ENCODE measurements around the gene KRT7. TPM values are rescaled to one million over a fixed set of nuclear protein-coding genes. Genes with fewer than 3 reads are reported as not detected.

The KRT7 gene
- total RNA-seq, 1 experiment from 2014 or later: 10.0 TPM

- Histone ChIP-seq H3K9me3 (ENCODE audit: control insufficient read depth, low read depth, low read length) (no peaks in the 10 kb centered on the region), H2BK12ac (ENCODE audit: insufficient read length, low read depth, low read length) (no peak overlapping the region), H3K18ac (ENCODE audit: insufficient read length, low read depth, low read length) (no peak overlapping the region), H3K4ac (ENCODE audit: low read depth, low read length) (no peak overlapping the region), H3T11ph (ENCODE audit: low read length) (no peak overlapping the region), H4K8ac (replicated peaks; ENCODE audit: insufficient read length, low read depth, low read length) (no peak overlapping the region), H3K4me1 (ENCODE audit: insufficient read depth, low read length) (no peaks in the 10 kb centered on the region), H2BK5ac (ENCODE audit: insufficient read length, low read length) (no peak overlapping the region), H3K23me2 (ENCODE audit: insufficient read length, low read depth, low read length, poor library complexity, severe bottlenecking) (no peaks in the 10 kb centered on the region), H3K9ac (ENCODE audit: extremely low read depth, insufficient read length, low read length) (no peak overlapping the region), H2BK120ac (ENCODE audit: low read depth, low read length, poor library complexity, severe bottlenecking) (no peak overlapping the region), H3K27me3 (ENCODE audit: insufficient read depth, low read length) (no peaks in the 10 kb centered on the region; the same call in 1 of the 2 replicates), H3K27ac (ENCODE audit: insufficient read length, low read depth, low read length) (no peak overlapping the region), H2AK5ac (ENCODE audit: insufficient read length, low read length) (no peak overlapping the region), H2BK20ac (ENCODE audit: low read depth, low read length, poor library complexity, severe bottlenecking) (no peak overlapping the region), H3K79me2 (ENCODE audit: insufficient read depth, low read length) (no peaks in the 10 kb centered on the region), H3K79me1 (ENCODE audit: insufficient read depth, low read depth, low read length, poor library complexity, severe bottlenecking) (no peaks in the 10 kb centered on the region), H4K91ac (ENCODE audit: insufficient read length, low read depth, low read length) (no peak overlapping the region), H3K4me2 (ENCODE audit: insufficient read depth, insufficient read length, low read length) (no peak overlapping the region), H4K20me1 (ENCODE audit: control insufficient read depth, insufficient read depth, insufficient read length) (no peaks in the 10 kb centered on the region), H2AFZ (ENCODE audit: low read length) (no peak overlapping the region), H3K23ac (ENCODE audit: insufficient read length, low read depth, low read length) (no peak overlapping the region), H2BK15ac (ENCODE audit: low read depth, low read length) (no peak overlapping the region), H3K56ac (ENCODE audit: insufficient read length, low read depth, low read length) (no peak overlapping the region), H4K5ac (ENCODE audit: insufficient read length, low read depth, low read length) (no peak overlapping the region), H3K14ac (ENCODE audit: insufficient read depth, low read length) (no peak overlapping the region)
- H3K27ac Mint-ChIP-seq: no peak overlapping the region
- WGBS (ENCODE audit: extremely low coverage, insufficient read length, low lambda C conversion rate): no CpG with 5 or more reads among the region's 7 CpGs
- H3K4me1 Mint-ChIP-seq: peaks cover 13 to 19% of the 10 kb centered on the region in 2 experiments
- TF ChIP-seq CTCF (conservative IDR thresholded peaks at IDR 0.05): no peak
- H3K27me3 Mint-ChIP-seq (ENCODE audit: low read depth): peaks cover 89% of the 10 kb centered on the region
- DNase-seq: no peak
- H3K36me3 Mint-ChIP-seq (ENCODE audit: insufficient read depth in 1 of 3, low read depth in 3 of 3): peaks cover 0 to 11% (median 0%) of the 10 kb centered on the region in 3 experiments; a peak in 2 of 7 replicates
- peaks cover 9 to 10% of the 10 kb centered on the region in 2 experiments; a peak in 3 of 5 replicates for H3K9me3 Mint-ChIP-seq
- H3K4me3 Mint-ChIP-seq: no peak overlapping the region
Measured at GRCh38 chr12:52254965-52255751, 22.1 kb downstream of the KRT7 start.
